NCI-H2107 treated with DMSO at 0.1 percent for 48 hours (cell line): Measurements from ENCODE around the gene WNT3A.
A peak's percentile ranks its signal among the peaks of the same experiment; 100 is the strongest.

ENCODE experiments used
- DNase-seq: peaks from one replicate; lab custom pipeline; 2025; ENCODE audit not compliant: unreplicated experiment; lab: John Stamatoyannopoulos, UW

WNT3A gene

GRCh38 chr1:228097333-228098081 is 90.7 kb downstream of the WNT3A start:
- no peak for DNase-seq

DNA sequence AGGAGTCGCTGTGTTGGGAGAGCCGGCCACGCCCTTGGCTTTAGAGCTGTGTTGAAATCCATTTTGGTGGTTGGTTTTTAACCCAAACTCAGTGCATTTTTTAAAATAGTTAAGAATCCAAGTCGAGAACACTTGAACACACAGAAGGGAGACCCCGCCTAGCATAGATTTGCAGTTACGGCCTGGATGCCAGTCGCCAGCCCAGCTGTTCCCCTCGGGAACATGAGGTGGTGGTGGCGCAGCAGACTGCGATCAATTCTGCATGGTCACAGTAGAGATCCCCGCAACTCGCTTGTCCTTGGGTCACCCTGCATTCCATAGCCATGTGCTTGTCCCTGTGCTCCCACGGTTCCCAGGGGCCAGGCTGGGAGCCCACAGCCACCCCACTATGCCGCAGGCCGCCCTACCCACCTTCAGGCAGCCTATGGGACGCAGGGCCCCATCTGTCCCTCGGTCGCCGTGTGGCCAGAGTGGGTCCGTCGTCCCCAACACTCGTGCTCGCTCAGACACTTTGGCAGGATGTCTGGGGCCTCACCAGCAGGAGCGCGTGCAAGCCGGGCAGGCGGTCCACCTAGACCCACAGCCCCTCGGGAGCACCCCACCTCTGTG is 91.6 kb downstream of the WNT3A start:
- DNase-seq: no peak

- DNase-seq: no peak
These were observed 92.5 kb downstream of the WNT3A start for GRCh38 chr1:228099331-228099732.

- DNase-seq: no peak
These were observed 94.2 kb downstream of the WNT3A start for GRCh38 chr1:228100822-228101613.

- DNase-seq: no peak
These were observed 94.8 kb downstream of the WNT3A start for GRCh38 chr1:228101614-228101993.

DNA sequence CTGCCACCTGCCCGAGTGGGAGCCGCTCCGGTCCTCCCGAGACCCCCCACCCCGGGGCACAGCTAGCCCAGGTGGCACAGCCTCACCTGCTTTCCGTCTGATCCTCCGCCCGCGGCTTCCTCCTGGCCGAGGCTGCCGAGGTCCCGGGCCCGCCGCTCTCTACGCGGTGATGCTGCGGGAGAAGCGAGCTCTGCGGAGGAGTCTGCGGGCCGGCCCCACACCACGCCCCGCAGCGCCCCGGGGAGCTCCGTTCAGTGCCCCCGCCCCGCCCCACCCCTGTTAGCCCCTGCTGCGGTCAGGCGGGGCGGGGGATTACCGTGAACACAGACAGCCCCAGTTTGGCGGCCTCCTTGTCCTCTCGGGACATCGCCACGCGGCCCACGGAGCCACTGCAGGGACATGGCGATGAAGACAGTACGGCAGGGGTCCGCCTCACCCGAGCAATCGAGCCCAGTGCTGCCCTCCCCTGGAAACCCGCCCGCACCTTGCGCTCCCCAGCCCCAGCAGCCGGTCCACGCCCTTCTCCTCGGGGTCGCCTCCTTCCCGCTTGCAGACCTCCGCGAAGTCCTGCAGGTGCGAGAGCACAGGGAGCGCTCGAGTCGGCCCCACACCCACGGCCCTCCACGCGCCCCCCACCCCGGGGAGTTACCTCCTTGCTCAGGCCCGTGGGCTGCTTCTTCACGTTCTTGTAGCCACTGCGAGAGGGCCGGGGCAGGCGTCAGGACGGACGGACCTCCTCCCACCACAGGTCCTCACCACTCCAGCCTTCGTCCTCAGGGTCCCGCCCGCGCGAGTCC is 95.4 kb downstream of the WNT3A start:
- peak; percentile 14 for DNase-seq

GRCh38 chr1:228102791-228103620 is 96.2 kb downstream of the WNT3A start, which contains the start of gene C1orf35:
Gene C1orf35, minus strand, starts transcription at chr1:228103325. Its CDS starts 98 bp downstream, at chr1:228103227.
- peak; percentile 82 for DNase-seq

DNA sequence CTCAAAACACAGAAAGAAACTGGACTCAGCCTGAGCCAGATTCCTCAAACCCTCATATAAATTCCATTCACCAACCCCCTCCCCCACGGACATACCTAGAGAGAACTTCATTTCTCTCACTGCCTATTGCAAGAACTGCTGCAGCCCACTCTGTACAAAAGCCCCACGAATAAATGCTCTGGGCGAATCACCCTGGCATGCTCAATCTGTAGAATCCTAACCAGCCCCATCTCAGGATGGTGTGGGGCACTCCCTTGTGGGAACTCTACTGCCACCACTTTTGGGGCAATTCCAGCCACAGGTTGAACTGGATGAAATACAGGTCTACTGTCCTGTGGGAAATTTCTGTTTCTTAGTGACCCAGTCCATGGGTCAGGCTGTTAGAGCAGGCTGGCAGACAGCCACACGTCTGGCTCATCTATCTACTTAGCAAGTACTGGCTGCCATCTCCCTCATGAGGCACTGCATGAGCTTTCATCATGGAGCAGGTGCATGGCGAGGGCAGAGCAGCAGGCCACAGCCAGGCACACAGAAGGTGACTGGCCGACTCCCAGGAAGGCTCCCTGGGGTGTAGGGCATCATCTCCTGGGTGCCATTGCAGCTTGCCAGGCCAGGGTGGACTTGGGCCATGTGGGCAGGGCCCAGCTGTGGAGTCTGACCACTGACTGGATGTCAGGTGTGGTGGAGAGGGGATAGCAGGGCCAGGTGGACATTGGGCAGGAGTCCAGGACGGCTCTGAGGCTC is 97.9 kb downstream of the WNT3A start:
- DNase-seq: no peak

DNA sequence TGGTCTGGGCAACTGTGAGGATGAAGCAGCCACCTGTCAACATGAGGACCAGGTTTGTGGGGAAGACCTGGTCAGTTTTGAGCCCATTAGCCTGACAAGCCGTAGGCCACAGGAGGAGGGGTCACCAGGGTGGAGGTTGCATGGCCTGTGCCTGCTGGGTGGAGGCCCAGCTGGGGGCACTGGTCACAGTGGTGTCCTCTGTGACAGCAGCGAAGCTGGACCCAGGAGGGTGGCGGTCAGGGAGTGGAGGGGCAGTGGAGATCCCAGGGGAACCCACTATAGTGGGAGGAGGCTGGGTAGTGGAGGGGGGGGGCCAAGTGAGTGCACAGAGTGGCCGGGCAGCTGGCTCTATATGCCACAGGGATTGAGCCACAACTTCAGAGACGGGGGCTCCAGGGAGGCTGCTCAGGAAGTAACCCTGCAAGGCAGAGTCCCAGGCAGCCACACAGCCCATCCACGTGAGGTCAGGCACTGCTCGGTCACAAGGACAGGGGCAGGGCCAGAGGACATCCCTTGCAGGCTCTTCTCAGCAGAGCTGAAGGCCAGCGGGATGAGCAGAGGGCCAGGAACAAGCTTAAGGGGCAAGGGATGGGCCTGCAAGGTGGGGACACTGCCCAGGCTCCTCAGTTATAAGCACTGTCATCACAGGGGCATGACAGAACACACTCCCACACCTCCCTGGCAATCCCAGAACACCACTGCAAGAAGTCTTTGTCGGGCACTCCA is 98.6 kb downstream of the WNT3A start:
- no peak for DNase-seq

GRCh38 chr1:228105996-228106799 is 99.4 kb downstream of the WNT3A start:
- DNase-seq: no peak

DNA sequence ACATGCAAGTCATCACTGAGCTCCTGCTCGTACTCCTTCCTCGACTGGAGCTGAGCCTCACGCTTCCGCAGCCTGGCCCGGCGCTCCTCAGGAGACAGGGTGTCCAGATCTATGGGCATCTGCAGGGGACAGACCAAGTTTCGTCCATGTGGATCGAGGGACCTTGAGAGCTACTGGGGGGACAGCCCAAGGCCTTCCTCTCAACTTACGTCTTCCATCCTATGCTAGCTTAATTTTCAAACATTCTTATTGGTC is 99.9 kb downstream of the WNT3A start:
- DNase-seq: no peak

DNA sequence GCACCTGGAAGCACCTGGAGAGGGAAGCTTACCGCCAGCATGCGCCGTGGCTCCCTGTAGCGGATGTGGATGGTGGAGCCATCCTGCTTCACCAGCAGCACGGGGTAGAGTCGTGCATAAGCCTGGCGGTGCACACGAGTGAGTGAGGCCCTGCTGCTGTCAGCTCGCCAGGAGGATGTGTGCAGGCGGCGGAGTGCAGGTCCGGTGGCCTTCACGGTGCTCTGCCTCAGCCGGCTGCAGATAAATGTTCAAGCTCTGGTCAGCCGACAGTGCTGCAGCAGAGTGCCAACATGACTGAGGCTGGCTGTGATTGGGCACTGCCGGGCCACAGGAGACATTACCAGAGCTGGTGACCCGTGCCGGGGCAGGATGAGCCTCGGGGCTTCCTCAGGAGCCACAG is 100.8 kb downstream of the WNT3A start:
- DNase-seq: no peak

- DNase-seq: no peak
These were observed 101.4 kb downstream of the WNT3A start for GRCh38 chr1:228108055-228108690.

GRCh38 chr1:228108742-228109072 is 101.9 kb downstream of the WNT3A start:
- DNase-seq: no peak

DNA sequence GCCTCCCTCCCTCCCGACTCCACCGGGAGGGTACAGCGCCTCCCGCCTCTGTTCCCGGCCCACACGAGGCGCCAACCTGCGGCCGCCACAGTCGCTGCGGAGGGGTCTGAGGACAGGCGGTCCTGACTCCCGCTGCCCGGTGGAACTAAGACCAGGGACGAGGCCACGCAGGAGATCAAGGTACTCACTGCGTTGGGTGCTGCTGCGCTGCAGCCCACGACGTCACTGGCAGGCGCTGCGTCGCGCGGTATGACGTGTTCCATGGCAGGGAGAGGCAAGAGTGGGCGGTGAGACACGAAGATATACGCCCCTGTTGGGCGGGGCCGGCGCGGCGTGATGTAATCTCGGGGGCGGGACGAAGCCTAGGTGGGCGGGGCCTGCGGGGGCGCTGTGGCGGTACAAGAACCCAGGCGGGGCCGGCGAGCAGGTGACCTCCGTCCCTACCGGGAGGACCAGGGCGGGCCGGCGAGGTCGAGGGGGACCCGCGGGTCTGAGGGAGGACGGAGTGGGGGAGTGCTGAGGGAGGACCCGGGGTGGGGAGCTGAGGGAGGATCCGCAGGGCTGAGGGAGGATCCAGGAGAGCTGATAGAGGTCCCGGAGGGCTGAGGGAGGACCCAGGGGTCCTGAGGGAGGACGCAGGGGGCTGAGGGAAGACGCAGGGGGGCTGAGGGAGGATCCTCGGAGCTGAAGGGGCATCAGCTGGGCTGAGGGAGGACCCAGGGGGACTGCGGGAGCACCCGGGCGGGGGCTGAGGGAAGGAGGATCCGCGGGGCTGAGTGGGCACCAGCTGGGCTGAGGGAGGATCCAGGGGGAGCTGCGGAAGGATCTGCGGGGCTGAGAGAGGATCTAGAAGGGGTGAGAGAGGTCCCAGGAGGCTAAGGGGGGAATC is 102.5 kb downstream of the WNT3A start, which contains the start of gene MRPL55:
MRPL55 (minus strand) TSS at position 227 of the 889 bp plus-strand sequence. CDS start 1,039 bp downstream, outside the sequence.
- peak; percentile 89 for DNase-seq

- DNase-seq: no peak
These were observed 103.2 kb downstream of the WNT3A start for GRCh38 chr1:228109962-228110488.

DNA sequence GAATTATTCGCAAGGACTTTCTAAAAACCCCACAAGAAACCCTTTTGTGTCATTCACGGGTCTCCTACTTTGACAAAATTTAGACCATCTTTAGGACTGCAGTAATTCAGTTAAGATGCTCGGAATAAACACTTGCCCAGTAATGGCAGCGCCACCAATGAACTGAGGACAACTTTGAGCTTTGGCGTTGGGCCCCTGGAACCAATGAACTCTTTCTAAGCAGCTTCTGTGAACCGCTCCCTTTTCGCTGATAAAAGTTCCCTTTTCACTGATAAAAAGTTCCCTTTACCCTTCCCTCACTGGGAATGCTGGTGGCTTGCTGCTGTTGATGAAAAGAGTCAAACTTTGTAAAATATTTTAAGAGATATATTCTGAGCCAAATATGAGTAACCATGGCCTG is 103.8 kb downstream of the WNT3A start:
- DNase-seq: no peak
